GM18907 (cell line): ENCODE measurements around the gene MPZL2.
"Not testable (repeated sequence)": the region's sequence is repeated elsewhere in the genome, so short reads cannot be mapped to it uniquely, and the experiment has no call there.

ENCODE experiments used
- ATAC-seq: cut with Tn5 transposase; IDR thresholded peaks from one replicate; pipeline ENCODE4 v1.9.1; 2021; ENCODE audit warnings: mild to moderate bottlenecking, moderate library complexity; ENCODE audit not compliant: unreplicated experiment

MPZL2 gene

DNA sequence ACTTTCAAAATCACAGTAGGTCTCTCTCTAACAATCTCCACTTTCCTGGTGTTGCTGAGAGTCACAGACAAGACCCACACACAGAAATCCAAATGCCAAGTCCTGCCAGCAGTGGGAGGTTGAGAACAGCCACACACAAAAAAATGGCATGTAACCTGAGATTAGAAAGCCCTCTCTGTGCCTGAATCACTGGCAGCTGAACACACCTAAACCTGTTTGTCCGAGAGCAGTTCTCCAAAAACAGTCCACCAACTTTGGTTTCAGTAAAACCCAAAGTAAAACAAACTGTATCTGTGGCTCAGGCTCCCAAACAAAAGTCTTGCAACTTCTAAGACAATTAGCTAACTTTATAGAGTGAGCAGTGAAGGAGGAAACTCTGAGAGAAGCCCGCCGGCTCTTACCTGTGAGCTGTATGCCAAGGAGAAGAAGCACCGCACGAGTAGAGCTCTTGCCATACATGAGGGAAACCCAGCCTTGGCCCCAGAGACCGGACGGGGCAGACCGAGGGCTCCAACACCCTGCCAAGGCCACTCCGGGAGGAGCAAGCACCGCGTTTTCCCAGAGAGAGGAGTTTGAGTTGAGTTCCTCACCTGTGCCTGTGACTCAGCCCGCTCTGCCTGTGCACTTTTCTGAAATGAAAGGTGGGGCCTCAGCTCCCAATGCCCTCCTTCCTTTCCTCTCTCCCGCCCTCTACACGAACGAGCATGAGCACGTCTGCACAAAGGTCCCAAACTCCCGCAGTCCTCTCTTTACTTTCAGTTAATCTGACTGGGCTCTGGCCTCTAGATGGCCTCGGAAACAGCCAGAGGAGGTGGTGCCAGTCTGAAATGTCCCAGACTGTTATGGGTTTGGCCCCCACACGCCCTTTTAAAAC lies at the start of gene MPZL2:
TSS of gene MPZL2 (minus strand) at position 603 of the 874 bp plus-strand sequence. CDS start at position 459, 144 bp downstream.
- no peak for ATAC-seq

DNA sequence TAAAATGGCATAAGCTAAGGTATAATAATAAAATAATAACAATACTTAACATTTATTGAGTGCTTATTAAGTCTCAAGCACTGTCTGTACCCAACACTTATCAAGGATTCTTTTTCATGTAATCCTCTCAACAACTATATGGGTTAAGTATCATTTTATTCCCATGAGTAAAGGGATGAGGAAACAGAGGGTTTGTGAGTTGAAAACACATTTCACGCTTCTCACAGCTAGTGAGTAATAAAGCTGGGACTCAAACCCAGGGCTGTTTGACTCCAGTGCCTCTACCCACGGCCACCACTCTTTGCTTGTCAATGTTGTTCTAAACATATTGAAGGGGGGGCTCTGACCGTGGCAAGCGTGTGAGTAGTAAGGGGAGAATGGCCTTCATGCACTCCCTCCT lies 49.1 kb upstream of the MPZL2 start:
- ATAC-seq = no peak

DNA sequence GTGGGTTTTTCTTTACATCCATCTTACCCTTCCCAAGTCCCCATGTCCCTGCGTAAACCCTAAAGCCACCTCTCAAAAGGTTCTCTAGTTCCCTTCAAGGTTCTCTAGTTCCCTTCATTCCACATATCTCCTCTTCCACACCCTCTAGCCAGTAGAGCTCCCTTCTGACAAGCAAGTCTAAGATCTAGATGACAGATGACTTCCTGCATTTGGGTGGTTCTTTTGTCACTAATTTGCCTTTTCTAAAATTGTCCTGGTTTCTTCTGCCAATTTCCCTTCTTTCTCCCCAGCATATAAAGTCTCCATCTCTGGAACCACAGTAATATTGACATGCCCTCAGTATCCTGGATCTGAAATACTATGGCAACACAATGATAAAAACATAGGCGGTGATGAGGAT lies 48.2 kb upstream of the MPZL2 start:
- ATAC-seq = no peak

GRCh38 chr11:118311518-118311917 lies 47.4 kb upstream of the MPZL2 start:
- no peak for ATAC-seq

DNA sequence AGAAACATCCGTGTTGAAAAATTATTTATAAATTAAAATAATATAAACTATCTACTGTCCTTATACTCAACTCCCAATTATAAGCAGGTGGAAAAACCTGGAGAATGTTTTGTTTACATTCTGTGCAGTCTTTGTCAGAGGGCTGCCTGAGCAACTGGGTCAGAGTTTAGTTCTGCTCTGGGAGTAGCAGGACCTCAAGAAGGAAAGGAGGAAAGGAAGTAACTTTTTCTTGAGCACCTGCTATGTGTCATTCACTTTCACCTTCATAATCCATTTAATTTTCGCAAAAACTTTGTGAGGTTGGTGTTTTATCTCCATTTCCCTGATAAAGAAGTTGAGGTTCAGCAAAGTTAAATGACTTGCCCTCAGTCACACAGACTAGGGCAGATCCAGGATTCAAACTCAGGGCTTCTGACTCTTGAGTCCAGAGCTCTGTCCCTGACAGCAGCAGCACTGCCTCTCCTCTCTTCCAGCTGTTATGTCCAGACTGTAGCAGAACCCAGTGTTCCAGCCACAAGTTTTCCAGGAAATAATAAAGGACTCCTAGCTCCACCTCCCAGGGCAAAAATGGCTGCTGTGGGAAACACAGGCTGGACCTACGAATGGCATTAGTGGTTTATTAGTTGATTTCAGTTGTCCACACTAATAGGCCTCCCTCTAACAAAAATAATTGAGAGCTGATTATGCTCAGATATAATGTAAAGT lies 46.8 kb upstream of the MPZL2 start:
- ATAC-seq = no peak

DNA sequence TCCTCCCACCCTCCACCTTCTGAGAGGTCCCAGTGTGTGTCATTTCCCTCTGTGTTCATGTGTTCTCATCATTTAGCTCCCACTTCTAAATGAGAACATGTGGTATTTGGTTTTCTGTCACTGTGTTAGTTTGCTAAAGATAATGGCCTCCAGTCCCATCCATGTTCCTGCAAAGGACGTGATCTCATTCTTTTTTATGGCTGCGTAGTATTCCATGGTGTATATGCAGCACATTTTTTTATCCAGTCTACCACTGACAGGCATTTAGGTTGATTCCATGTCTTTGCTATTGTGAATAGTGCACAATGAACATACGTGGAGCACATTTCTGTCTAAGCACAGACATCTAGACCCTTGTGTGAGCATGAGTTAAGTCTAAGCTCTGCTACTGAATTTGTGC lies 46.2 kb upstream of the MPZL2 start:
- no peak for ATAC-seq

DNA sequence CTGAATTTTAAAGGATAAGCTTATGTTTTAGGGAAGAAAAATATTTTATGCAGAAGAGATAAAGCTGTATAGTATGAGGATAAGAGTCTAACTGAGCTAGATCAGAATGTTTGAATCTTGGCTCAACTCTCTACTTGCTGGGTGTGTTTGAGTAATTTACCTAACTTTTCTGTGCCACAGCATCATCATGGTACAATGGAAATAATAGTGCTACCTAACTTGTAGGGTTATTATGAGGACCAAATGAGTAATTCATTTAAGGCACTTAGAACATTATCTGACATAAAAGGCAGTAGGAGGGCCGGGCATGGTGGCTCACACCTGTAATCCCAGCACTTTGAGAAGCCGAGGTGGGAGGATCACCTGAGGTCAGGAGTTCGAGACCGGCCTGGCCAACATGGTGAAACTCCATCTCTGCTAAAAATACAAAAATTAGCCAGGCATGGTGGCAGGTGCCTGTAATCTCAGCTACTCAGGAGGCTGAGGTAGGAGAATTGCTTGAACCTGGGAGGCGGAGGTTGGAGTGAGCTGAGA lies 45.0 kb upstream of the MPZL2 start:
- not testable (repeated sequence) for ATAC-seq

DNA sequence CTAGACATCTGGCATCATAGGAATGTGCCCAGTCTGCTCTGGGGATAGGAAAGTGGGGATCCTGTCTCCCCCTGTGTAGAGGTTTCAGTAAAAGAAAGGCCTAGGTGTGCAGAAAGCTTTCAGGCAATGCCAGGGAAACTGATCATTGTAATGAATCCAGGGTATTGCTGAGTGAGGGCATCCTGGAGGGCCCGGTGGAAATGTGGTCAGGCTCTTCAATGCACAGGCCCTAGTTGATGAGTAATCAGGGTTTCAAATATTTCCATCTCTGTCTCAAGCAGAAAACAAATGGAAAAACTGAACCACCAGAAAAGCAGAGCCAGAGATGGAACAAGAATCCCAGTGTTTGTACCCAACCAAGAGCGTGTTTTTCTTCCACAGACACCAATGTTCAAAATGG lies 42.5 kb upstream of the MPZL2 start:
- ATAC-seq = no peak

DNA sequence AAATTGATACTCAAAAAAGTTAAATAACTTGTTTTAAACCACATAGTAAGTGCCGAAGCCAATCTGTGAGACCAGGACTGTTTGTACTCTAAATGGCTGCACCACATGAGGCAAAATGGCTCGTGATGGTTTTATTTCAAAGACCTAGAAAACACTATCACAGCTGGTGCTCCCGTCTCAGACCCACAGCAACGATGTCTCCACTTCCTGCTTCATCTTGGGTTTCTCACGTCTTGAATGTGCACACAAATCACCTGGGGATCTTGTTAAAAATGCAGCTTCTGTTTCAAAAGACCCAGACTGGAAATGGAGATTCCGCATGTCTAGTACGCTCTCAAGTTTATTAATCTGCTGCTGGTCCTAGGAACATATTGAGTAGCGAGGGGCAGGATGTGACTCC lies 41.6 kb upstream of the MPZL2 start:
- ATAC-seq = no peak

DNA sequence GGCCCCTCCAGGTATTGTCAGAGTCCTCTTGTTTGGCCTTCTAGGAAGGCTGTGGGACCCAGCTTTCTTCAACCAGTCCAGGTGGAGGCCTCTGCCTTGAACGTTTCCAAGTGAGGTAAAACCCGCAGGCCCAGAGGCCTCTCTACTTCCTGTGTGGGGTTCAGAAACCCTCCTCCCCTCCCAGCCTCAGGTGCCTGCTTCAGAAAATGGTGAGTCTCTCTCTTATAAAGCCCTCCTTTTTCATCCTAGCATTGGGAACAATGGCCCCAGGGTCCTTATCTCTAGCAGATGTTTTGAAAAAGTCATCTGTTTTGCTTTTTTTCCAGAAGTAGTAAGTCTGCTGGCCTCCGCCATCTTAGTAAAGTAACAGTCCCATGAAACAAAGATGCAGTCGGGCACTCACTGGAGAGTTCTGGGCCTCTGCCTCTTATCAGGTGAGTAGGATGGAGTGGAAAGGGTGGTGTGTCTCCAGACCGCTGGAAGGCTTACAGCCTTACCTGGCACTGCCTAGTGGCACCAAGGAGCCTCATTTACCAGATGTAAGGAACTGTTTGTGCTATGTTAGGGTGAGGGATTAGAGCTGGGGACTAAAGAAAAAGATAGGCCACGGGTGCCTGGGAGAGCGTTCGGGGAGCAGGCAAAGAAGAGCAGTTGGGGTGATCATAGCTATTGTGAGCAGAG lies 40.6 kb upstream of the MPZL2 start, which contains the start of gene CD3E:
TSS of gene CD3E (plus strand) at position 163 of the 681 bp plus-strand sequence. CDS start at position 386, 223 bp downstream.
- ATAC-seq = no peak

DNA sequence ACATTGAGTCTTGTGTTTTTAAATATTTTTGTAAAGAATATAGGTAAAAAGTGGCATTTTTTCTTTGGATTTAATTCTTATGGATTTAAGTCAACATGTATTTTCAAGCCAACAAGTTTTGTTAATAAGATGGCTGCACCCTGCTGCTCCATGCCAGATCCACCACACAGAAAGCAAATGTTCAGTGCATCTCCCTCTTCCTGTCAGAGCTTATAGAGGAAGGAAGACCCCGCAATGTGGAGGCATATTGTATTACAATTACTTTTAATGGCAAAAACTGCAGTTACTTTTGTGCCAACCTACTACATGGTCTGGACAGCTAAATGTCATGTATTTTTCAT lies 40.1 kb upstream of the MPZL2 start:
- ATAC-seq = no peak

- no peak for ATAC-seq
Measured at GRCh38 chr11:118301600-118302195, 37.6 kb upstream of the MPZL2 start.

- no peak for ATAC-seq
Measured at GRCh38 chr11:118295815-118296454, 31.8 kb upstream of the MPZL2 start.

- ATAC-seq = no peak
Measured at GRCh38 chr11:118295199-118295598, 31.1 kb upstream of the MPZL2 start.

DNA sequence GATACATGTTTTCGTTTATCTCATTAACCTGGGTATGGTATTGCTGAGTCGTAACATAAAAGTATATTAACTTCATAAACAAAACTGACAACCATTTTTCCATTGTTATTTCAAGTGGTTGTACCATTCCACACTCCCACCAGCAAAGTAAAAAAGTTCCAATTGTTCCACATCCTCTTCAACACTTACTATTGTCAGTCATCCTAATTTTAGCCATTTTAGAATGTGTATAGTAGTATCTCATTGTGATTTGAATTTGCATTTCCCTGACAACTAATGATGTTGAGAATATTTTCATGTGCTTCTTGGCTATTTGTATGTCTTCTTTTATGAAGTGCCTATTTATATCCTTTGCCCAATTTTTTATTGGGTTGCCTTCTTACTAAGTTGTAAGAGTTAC lies 30.0 kb upstream of the MPZL2 start:
- ATAC-seq = no peak

GRCh38 chr11:118291477-118292135 lies 27.5 kb upstream of the MPZL2 start:
- no peak for ATAC-seq

GRCh38 chr11:118290923-118291322 lies 26.8 kb upstream of the MPZL2 start:
- no peak for ATAC-seq

DNA sequence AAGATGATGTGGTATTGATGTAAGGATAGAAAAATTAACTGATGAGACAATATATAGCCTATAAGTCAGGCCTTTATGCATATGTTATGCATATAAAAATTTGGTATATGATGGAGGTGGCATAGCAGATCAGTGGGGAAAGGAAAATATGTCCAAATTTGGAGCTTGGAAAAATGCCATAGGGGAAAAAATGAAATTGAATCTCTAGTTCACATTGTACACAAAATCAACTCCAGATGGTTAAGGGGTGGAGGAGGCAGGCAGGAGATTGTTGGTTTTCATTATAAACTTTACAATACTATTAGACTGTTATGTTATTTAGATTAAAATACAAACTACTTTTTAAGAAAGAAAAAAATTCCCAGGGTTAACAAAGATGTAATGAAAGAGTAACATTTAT lies 25.3 kb upstream of the MPZL2 start:
- ATAC-seq = no peak

- ATAC-seq = no peak
Measured at GRCh38 chr11:118287006-118287405, 22.9 kb upstream of the MPZL2 start.

- ATAC-seq = no peak
Measured at GRCh38 chr11:118286545-118286944, 22.4 kb upstream of the MPZL2 start.
